Astrocyte (in vitro differentiated cells and primary cell): ENCODE results near the gene PRRT4.

ENCODE experiments used
- EZH2 ChIP-seq: IDR thresholded peaks from 2 replicates; pipeline ENCODE4 v1.6.1; 2012; ENCODE audit warnings: mild to moderate bottlenecking, low read length, inconsistent platforms; ENCODE audit not compliant: insufficient read depth
- TF ChIP-seq, protein P1 (sequence below): IDR thresholded peaks from 2 replicates; pipeline ENCODE4 v1.5.1; 2011; ENCODE audit warnings: low read depth, mild to moderate bottlenecking, inconsistent platforms, low read length, moderate library complexity; ENCODE audit not compliant: insufficient read depth

GRCh38 chr7:128353610-128354009 lies 7.9 kb downstream of the PRRT4 start:
- TF ChIP-seq, protein P1, sequence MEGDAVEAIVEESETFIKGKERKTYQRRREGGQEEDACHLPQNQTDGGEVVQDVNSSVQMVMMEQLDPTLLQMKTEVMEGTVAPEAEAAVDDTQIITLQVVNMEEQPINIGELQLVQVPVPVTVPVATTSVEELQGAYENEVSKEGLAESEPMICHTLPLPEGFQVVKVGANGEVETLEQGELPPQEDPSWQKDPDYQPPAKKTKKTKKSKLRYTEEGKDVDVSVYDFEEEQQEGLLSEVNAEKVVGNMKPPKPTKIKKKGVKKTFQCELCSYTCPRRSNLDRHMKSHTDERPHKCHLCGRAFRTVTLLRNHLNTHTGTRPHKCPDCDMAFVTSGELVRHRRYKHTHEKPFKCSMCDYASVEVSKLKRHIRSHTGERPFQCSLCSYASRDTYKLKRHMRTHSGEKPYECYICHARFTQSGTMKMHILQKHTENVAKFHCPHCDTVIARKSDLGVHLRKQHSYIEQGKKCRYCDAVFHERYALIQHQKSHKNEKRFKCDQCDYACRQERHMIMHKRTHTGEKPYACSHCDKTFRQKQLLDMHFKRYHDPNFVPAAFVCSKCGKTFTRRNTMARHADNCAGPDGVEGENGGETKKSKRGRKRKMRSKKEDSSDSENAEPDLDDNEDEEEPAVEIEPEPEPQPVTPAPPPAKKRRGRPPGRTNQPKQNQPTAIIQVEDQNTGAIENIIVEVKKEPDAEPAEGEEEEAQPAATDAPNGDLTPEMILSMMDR = no peak
- no peak for TF ChIP-seq EZH2
